Activated CD4-positive, alpha-beta T cell treated with anti-CD3 and anti-CD28 coated beads, Interleukin-2, amount 50 U/mL, for 4 hours (primary cell): ENCODE results near the gene NTRK1.

Source experiments
- DNase-seq, 2 experiments: peaks; one replicate each; pipeline ENCODE4 v3.0.0-alpha.2; 2020

Gene NTRK1

DNA sequence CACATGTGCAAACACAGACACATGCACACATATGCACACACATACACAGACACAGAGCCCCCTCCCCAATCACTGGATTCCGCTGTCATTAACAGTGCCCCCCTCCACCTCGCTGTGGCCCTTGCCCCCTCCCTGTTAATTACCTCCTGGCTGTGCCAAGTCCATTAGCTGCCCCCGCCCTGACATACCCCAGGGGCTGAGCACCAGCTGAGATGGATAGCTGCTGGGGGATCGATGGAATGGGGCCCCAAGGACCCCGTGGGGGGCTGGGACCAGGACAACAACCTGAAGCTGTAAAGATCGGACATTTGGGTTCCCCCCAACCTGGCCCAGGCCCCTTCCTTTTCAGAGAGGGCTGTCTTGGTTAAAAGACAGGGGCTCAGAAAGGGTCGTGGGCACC, 23.3 kb downstream of the NTRK1 start:
- no peak for DNase-seq

DNA sequence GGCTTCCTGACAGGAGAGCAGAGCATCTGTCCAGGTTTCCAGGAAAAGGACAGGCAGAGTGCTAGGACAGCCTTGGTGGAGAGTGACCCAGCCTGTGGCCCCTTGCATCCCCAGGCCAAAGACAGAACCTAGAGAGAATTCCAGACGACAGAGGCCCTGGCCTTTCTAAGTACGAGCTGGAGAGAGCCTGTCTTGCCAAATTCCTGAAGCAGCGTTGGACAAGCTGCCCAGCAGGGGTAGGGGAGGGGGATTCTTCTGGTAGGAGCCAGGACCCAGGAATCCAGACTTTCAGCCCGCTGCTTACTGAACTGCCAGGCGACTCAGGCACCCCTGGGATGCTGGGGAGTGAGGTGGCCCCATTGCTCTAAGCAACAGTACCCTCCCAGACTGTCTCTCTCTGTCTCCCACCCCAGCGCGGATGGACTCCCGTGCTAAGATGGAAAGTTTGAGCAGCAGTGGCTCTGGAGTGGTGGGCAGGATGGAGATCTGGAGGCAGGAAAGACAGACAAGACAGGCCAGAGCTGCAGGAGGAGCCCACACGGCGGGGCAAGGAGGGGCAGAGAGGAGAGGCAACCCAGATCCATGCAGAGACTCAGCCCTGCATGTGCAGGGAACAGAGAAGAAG, 24.0 kb downstream of the NTRK1 start:
- DNase-seq: no peak

DNA sequence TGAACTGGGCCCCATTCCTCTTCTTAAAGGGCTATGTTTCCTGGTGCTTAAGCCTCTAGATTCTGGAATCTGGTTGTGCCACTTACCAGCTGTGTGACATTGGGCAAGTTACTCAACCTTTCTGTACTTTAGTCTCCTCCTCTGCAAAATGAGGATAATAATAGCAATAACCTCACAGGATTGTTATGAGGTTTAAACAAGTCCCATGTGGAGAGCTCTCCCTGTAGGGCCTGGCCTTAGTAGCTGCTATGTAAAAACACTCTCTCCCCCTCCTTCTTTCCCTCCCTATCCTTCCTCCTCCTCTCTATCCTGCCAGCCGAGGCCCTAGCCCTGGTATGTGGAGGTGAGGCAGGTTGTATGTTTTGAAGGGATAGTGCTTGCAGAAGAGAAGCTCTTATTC, 24.6 kb downstream of the NTRK1 start:
- DNase-seq: no peak

DNA sequence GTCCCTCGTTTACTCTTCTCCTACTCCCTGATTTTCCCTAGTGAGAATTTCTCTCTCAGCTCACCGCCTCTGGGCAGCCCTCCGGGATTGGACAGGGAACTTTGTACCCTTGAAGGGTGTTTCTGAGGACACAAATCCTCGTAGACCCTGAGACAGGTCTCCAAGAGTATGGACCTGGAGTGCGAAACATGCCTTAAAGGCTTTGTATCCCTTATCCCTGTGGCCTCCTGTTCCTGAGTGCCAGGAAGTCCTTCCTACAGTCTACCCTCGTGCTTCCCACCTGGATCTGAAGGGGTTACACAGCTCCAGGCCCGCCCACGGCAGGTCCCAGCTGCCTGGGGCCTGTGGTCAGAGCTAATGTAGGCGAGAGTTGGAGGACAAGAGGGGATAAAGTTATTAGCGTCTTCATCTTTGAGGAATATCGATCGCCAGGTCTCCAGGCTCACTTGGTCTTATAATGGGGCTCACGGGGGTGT, 25.3 kb downstream of the NTRK1 start:
- no peak for DNase-seq

DNA sequence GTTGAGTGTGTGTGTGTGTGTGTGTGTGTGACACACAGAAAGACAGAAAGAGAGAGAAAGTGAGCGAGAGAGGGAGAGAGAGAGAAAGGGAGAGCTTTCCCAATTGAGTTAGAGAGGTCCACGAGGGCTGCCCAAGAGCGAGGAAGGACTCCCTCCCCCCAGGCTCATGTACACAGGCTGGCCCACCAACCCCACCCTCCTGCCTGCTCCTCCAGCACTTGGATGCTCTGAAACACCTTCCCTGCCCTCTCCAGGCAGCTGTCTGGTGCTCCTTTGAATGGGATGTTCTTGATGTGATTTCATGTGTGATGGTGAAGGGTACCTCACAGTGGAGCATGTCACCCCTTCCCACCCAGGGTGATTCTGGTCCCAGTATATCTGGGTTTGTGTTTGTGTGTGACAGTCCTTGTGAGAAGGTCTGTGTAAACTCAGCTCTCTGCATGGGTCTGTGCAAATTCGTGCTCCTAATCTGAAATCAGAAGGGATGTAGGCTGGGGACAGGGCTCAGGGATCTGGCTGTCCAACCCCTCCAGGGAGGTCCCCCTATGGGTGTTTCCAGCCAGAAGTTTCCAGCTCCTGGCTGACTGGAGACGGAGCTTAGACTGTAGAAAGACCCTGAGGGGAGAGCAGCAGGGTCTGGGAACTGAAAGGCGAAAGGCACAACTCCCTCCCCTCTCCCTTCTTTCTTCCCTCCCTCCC, 26.1 kb downstream of the NTRK1 start:
- no peak for DNase-seq

DNA sequence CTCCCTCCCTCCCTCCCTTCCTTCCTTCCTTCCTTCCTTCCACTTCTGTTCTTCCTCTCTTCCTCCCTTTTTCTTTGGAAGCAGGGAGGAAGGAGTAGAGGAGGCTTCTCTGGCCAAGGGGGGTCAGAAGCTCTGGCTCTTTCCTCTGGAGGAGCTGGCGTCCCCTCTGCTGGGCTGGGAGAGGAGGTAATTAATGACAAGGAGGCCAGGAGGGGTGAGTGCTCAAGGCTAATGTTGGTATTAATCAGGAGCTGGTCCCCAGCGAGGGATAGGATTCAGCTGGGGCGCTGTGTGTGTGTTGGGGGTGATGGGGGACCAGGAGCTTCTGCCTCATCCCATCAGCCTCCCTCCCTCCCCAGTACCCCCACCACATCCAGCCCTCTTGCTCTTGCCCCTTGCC, 26.7 kb downstream of the NTRK1 start:
- DNase-seq: no peak

DNA sequence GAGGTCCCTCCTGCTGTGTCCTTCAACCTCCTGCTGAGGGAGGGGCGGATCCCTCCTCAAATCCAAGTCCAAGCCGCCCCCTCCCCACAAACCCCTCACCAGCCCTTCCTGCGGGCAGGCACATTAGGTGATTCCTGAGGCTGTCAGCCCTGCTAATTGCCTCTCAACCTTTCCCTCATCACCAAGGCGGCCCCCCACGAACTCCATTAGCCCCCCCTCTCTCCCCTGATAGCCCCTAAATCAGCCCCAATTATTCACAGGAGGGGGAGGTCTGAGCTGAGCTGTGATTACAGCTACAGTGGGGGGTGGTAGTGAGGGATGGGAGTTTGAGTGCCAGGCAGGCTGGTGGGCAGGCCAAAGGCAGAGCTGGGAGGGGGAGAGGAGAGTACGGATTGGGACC, 27.1 kb downstream of the NTRK1 start:
- no peak for DNase-seq

DNA sequence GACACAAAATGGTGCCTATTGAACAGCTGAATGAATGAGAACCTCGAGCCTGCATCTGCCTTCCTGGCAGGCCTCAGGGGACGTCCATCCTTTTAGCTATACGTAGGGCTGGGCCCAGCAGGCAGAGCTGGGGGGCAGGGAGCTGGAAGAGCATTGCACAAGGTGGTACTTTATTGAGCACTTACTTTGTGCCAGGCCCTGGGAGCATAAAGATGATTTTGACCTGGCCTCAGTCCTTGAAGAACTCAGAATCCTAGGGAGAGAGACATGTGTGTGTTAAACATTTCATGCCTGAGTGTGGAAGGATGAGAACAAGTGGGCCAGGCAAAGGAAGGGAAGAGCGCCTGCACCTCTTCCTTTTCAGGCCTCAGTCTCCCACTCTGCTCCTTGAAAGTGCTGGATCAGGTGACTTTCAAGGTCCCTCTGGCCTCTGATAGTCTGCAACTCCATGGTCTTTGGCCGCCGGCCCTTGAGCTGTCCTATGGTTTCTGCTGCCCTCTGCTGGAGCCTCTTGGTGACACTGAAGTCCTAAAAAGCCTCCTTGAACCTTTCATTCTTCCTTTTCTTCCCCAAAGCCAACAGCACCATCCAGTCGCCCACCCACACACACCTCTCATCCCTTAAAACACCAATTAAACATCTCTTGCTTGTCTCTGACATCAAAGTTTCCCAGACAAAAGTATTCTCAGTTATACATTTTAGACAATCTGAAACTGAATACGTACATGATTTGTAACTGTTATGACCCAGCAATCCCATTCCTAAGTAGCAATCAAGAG, 29.3 kb downstream of the NTRK1 start:
- peak; percentile 32 to 46 for DNase-seq

DNA sequence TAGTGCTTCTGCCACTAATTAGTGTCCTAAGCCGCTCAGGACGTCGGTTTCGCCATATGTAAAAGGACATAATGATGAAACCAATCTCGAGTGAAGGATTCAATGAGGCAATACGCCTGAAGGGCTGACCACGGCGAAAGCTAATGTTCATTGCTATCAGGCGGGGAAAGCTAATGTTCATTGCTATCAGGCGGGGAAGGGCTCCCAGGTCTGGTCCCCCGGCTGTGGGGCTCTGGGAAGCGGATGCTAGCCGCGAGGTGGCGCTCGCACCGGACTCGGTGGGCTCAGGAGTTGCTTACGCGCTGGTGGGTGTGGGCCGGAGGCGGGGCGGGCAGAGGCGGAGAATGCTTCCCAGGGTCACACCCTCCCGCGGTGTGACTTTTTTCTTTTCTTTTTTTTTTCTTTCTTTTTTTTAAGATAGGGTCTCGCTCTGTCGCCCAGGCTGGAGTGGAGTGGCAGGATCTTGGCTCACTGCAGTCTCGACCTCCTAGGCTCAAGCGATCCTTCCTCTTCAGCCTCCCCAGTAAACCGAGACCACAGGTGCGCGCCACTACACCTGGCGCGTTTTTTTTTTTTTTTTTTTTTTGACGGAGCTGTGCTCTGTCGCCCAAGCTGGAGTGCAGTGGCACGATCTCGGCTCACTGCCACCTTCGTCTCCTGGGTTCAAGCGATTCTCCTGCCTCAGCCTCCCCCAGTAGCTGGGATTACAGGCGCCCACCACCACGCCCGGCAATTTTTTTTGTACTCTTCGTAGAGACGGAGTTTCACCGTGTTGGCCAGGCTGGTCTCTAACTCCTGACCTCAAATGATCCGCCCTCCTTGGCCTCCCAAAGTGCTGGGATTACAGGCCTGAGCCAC, 31.8 kb downstream of the NTRK1 start:
- DNase-seq: peak; percentile 83 to 84

DNA sequence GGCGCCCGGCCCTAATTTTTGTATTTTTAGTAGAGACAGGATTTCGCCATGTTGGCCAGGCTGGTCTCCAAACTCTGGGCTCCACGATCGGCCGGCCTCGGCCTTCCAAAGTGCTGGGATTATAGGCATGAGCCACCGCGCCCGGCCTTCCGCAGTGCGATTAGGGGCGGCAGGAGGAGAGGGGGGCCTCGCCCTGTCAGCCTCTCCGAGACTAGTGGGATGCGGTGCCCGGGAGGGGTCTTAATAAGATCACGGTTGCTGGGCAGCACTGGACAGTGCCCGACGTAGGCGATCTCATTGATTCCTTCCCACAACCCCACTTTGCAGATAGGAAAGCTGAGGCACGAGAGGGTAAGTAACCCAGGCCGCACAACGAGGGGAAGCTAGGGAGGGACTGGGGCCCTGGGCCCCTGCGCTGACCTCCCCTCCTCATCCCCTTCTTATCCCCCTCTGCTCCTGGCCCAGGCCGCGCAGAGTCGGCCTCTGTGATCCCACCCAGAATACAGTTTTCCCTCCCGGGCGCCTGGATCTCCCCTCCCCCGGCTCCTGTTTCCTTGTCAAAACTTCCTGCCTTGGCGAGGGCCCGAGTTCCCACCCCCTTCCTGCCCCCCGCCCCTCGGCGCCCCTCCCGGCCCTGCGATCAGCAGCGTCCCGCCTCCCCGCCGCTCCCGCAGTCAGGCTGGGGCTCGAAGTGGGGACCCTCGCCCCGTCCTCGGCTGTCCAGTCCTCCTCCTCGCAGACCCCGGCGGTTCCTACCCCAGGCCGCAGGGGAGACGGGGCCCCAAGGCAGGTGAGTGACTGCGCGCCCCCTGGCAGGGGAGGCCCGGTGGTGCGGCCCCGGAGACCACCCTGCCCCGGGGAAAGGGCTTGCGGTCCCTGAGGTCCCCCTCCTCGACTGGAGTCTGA, 32.6 kb downstream of the NTRK1 start, which contains the start of gene PEAR1:
Gene PEAR1, plus strand, starts transcription at position 671 of the 906 bp plus-strand sequence. CDS start 10,209 bp downstream, outside the sequence.
- DNase-seq: no peak

DNA sequence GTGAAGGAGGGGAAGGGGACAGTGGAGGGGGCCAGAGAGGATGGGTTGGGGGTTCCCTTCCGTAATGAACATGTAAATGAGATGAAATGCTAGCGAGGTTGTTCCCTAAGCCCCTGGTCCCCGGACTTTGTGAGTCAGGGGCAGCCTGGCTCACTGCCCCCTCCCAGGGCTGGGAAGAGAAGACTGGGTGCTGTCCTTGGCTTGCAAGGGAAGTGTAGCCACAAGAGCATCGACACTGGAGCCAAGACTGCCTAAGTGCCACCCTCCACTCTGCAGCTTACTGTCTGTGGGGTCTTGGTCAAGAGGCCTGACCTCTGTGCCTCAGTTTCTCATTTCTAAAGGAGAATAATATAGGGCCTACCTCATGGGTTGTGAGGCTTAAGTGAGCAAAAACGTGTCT, 33.3 kb downstream of the NTRK1 start:
- DNase-seq: no peak

DNA sequence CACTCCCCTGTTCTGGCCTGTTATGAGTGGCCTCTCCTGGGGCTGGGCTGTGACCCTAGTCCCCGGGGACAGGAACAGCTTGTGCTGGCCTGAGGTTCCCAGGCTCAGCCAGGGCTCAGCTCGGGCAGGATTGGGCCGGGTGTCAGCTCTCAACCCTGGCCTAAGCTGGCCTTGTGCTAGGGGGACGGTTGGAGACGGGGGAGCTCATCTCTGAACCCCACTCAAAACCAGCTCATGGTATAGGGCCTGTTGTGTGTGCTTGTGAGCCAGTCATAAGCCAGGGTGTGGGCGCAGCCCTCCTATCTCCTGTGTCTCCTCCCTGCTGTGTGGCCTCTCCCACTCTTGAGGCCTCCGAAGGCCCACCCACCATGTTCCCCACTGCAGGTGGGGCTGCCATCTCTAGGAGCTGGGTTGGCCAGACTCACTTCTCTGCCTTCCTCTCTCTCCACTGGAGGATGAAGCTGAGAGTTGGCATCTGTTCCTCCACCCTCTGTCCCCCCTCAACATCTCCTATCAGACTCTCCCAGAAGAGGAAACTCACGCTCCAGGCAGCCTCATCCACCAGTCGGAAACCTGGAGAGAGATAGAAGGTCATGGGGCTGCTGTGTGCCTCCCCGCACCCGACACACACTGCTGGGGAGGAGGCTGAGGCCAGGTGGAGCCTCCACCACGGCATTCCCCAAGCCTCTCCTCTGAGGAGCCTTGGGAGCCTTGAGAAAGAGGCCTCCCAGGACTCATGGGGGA, 34.2 kb downstream of the NTRK1 start:
- no peak for DNase-seq

DNA sequence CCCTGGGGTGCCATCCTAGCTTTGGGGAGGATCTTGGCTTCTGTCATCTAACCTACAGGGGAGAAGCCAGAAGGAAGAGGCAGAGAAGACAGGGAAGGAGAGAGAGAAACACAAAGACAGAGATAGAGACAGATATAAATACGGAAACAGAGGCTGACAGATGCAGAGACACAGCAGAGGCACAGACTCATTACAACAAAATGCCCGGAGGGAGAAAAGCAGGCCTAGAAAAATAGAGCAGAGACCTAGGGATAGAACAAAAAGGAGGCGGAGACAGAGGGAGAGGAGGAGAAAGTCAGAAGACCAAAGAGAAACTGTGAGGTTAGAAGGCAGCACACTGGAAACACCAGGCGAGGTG, 34.8 kb downstream of the NTRK1 start:
- DNase-seq: no peak

DNA sequence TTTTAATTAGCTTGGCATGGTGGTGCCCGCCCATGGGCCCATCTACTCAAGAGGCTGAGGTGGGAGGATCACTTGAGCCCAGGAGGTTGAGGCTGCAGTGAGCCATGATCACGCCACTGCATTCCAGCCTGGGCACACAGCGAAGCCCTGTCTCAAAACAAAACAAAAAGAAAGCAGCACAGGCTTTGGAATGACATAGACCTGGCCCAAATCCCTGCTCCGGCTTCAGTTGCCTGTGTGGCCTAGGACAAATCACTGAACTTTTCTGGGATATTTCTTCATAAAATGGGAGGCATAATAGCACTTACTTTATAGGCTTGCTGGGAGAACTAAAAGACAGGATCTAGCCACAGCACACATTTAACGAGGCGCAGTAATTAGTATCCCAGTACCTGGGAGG, 35.3 kb downstream of the NTRK1 start:
- no peak for DNase-seq

DNA sequence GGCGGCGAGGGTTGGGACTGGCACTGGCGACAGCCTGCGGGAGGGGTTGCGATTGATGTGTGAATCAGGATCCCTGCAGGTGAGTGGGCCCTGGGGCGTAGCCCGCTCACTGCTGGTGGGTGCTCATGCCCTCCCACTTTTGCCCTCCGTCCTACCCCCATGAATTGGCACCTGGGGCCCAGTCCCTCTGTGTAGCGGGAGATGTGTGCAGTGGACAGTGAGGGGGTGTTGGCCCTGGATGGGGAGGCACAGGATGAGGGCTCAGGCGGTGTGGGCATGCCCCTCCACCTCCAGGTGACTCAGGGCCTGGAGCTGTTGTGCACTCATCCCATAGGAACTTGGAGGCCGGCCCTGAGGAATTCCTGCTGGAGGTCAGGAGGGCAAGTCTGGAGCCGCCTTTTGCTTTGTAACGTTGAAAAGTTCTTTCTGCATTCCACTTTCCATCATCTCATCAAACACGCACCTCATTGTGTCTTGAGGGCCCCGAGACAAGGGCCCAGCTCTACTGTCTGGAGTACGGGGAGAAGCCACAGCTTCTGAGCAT, 35.9 kb downstream of the NTRK1 start:
- DNase-seq: no peak

DNA sequence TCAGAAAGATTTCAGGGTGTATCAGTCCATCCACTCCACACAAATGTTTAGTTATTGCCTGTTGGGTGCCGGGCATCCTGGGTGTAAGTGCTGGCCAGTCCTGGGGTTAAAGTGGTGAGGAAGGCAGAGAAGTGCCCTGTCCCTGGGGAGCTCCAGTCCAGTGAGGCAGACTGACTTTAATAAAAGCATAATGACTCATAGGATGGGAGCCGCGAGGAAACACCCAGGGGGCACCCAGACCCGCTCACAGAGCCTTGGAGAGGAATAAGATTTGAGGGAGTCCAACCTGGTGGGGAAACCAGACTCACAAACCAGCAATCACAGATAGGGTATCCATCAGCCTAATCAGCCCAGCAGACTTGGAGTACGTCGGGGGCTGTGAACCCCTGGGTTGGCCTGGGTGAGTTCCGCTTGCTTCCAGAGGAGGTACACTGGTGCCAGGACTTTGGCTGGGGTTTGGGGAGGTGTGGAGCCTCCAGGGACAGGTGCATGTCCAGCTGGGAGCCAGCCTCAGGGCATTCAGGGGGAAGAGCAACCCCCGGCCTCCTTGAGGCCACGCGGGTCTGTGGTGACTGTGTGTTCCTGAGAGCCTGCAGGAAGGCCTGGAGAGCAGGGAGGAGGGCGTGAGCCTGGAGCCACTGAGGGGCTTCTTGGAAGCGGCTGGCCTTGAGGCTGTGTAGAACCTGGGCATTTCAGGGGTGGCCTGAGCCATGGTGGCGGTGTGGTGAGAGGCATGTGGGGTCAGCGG, 36.6 kb downstream of the NTRK1 start:
- no peak for DNase-seq

DNA sequence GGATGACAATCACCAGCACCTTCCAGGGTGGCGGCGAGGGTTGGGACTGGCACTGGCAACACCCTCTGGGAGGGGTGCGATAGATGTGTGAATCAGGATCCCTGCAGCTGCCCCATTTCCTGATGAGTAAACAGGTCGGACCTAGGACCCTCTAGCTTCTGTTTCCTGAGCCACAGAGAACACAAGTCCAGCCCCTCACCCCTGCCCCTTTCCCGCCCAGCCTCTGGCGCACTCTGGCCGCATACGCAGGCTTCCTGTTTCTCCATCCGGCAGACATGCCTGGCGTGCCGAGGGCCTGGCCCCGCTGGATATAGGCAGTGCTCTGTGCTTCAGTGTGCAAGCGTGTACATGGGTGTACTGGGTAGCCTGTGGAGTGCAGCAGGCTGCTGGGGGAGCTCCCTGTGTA, 37.5 kb downstream of the NTRK1 start:
- DNase-seq: no peak

DNA sequence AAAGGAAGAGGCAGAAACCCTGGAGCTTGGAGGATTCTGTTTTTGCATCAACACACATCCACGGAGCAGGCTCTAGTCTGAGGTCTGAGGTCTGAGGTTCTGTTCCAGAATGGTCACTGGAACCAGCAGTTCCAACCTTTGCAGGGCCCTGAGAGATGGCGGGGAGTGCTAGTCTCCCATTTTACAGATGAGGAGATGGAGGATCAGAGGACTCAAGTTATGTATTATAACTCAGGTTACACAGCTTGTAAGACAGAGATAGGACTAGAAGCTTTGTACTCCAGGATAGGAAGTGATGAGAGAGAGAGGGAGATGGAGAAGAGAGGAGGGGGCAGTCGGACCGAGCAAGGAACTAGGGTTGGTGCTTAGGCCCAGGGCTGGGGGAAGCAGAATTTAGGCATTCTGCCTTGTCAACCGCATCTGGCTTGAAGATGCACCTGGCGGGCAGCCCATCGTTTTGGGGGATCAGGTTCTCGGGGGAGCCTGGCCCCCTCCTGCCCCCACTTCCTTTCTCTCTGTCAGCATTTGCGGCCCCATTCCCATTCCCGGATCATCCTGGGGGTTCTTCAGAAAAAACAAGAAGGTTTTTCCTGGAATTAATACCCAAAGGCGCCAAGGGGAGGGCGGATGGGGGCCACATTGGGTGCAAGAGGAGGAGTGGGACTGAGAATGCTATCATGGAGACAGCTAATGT, 38.5 kb downstream of the NTRK1 start:
- no peak for DNase-seq

DNA sequence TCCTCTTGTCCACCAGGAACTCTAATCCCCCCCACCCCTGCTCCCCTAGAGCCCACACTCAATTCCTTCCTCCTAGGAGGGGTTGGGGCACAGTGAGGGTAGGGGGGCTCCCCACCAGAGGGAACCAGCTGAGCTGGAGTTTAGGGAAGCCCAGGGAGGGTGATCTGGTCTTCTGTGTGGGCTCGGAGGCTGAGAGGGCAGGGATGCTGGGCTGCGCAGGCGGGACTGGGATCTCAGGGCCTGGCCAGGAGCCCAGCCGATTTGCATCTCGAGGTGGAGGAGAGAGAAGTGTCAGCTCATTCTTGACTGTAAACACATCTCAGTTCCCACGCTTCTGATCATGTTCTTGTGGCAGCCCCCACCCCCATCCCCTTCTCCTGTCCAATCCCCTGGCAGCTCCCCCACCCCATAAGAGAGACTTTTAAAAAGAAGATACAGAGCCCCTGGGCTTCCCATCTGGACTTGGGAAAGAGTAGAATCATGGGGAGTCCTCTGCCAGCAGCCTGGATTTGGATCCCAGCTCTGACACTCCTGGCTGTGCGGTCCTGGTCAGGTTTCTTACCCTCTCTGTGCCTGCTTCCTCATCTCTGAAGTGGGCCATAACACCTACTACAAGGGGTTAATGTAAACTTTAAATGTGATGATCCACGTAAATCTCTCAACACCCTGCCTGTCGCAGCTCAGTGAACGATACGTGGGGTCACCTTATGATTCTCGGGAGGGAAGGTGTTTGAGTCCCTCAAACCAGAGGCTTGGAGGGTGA, 39.5 kb downstream of the NTRK1 start:
- DNase-seq: no peak
